A673 (cell line): ENCODE measurements around the gene PDE11A.

Experiments
- CTCF ChIP-seq: fragments of 300-800, 200-600 bp; sonication (generic); conservative IDR thresholded peaks from 2 replicates; pipeline ENCODE4 v1.5.1; 2017; ENCODE audit warnings: low read depth, mild to moderate bottlenecking, antibody characterized with exemption, low read length, moderate library complexity, mixed read lengths
- EZH2 ChIP-seq: fragments of 200-600 bp; sonication (generic); IDR thresholded peaks from 2 replicates; pipeline ENCODE4 v1.6.1; 2017; ENCODE audit warnings: borderline replicate concordance, low read depth, mild to moderate bottlenecking, mixed read lengths, antibody characterized with exemption, low read length; ENCODE audit not compliant: poor library complexity, severe bottlenecking

GRCh38 chr2:178072000-178072382 is 586 bp downstream of the PDE11A start:
- no peak for TF ChIP-seq CTCF
- no peak for TF ChIP-seq EZH2
